GM21423 (cell line): ENCODE results near the gene DPH7.
"Not testable (repeated sequence)": the region's sequence is repeated elsewhere in the genome, so short reads cannot be mapped to it uniquely, and the experiment has no call there.

Experiments used
- ATAC-seq: cut with Tn5 transposase; IDR thresholded peaks from one replicate; pipeline ENCODE4 v1.9.1; 2021; ENCODE audit warnings: mild to moderate bottlenecking, moderate library complexity; ENCODE audit not compliant: unreplicated experiment

The DPH7 gene

DNA sequence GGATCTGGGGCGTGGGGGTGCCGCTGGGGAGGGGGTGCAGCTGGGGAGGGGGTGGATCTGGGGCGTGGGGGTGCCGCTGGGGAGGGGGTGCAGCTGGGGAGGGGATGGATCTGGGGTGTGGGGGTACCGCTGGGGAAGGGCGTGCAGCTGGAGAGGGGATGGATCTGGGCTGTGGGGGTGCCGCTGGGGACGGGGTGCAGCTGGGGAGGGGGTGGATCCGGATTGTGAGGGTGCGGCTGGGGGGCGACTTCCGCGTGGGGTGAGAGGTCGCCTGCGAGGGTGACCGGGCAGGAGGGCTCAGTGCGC lies 27.8 kb downstream of the DPH7 start:
- not testable (repeated sequence) for ATAC-seq

GRCh38 chr9:137550231-137550621 lies 28.5 kb downstream of the DPH7 start, which contains the start of gene PNPLA7:
TSS of gene PNPLA7 (minus strand) at chr9:137550402. CDS start at chr9:137550197, 205 bp downstream.
- ATAC-seq: no peak

DNA sequence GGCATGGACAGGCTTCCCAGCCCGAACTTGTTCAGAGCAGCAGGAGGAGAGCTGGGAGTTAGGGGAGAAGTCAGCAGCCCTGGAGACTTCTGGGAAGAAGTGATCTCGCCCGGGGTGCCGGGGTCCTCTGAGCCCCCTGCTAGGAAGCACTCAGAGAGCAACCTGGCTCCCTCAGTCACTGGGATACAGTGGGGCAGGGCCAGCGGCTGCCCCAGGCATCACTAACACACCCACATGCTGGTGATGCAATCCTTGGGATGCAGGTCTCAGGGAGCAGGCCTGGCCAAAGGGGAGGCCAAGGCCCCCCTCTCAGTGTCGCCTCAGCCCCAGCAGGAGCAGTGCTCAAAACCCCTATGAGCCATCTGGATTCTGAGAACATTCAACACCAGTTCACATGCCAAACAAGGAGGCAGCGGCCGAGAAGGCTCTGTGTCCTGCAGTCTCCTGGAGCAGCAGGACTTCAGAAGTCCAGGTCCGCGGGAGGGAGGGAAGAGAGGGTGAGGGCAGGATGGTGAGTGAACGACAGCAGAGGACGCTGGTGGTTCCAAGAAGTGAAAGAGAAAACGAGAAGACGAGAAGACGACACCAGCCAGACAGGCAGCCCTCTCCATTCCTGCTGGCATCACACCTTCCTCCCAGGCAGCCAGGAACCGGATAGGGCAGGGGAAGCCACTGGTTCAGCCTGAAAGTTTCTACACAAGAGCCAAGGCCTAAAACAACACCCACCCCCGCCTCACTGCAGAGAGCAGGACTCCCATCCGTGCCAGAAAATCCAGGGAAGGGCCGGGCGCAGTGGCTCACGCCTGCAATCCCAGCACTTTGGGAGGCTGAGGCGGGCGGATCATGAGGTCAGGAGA lies 30.8 kb downstream of the DPH7 start:
- ATAC-seq: no peak

DNA sequence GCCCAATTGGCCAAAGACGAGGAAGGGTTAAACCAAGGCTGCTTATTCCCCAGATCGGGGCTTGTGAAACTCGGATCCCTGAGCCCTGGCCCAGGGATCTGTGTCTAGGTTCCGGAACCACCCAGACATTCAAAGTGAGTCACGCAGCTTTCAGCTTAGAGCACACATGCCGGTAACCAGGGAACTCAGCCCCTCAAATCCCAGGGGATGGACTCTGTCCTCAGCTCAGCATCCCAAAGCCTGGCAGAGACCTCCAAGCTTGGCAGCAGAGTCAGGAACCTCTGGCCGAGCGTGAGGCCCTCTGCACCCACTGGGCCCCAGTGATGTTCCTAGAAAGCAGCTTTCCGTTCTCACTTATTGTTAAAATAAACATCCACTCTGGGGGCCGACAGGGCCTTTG lies 33.6 kb downstream of the DPH7 start:
- ATAC-seq: no peak

DNA sequence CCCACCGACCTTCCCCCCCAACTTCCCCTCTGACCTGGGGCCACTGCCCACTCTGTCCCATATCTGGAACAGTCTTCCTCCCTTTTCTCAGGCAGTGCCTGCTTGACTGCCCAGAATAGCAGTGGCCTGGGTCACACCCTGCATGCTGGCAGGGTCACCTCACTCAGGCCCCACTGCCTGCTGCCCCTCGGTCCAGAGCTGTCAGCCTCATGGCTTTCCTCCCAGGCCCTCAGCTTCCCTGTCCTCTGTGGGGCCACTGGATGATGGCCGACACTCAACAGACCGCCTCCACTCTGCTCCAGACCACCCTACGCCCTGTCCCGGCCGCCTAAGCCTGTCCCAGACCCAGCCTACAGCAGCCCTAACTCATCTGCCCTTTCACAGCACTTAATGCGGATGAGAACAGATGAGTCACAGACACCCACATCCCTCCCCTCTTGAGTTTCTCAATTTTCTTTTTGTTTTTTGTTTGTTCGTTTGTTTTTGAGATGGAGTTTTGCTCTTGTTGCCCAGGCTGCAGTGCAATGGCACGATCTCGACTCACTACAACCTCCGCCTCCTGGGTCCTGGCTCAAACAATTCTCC lies 34.5 kb downstream of the DPH7 start:
- no peak for ATAC-seq

DNA sequence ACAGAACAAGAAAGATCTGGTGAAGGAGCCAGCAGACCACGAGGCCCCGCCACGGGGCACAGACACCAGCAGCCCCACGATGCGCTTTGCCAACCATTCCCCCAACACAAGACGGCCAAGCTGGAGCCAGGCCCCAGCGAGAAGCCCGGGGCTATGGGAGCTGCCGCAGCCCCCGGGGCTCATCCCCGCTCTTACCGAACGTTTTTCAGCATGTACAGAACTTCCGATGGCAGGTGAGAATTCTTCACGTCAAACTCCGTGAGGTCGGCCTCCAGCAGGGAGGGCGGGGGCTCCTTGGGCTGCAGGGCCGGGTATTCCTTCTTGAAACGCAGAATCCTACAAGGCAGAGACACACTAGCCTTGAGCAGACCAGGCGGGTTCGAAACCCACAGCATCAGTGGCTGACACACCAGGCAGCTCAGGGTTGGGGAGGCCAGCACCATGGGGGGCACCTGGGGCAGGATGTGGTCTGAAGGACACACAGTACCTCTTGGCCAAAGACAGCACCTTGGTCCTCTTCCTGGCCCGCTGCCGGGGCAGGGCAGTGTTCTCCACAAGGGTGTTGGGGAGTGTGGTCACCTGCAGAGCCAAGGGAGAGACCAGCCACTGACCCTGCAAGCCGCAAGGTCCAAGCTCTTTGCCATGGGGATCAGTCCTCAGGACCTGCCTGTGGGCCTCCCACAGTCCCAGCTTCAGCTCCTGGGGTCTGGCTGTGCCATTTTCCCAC lies 35.3 kb downstream of the DPH7 start:
- no peak for ATAC-seq

DNA sequence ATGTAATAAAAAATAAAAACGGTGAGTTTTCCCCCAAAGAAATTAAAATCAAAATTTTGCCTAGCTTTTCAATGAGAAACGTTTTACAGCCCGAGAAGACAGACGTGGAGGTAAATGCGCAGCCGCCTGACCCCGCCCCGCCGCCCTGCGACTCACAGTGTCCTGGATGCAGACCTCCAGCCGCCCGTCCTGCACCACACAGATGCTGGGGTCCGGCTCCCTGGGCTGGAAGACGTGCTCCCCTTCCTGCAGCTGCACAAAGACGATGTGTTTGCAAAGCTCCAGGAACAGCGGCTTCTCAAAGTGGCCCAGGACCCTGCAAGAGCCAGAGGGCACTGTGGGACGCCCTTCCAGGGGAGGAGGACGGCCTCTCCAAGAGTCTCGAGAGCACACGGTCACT lies 36.2 kb downstream of the DPH7 start:
- no peak for ATAC-seq

- no peak for ATAC-seq
Measured at GRCh38 chr9:137540536-137540935, 38.2 kb downstream of the DPH7 start.

GRCh38 chr9:137538058-137538457 lies 40.7 kb downstream of the DPH7 start:
- no peak for ATAC-seq

GRCh38 chr9:137536594-137537131 lies 42.1 kb downstream of the DPH7 start:
- not testable (repeated sequence) for ATAC-seq

GRCh38 chr9:137535120-137535428 lies 43.7 kb downstream of the DPH7 start:
- ATAC-seq: no peak

GRCh38 chr9:137534256-137535119 lies 44.2 kb downstream of the DPH7 start:
- ATAC-seq: no peak

GRCh38 chr9:137532891-137533468 lies 45.7 kb downstream of the DPH7 start:
- ATAC-seq: not testable (repeated sequence)

GRCh38 chr9:137531099-137531765 lies 47.5 kb downstream of the DPH7 start:
- ATAC-seq: no peak

GRCh38 chr9:137530331-137530730 lies 48.4 kb downstream of the DPH7 start:
- no peak for ATAC-seq

DNA sequence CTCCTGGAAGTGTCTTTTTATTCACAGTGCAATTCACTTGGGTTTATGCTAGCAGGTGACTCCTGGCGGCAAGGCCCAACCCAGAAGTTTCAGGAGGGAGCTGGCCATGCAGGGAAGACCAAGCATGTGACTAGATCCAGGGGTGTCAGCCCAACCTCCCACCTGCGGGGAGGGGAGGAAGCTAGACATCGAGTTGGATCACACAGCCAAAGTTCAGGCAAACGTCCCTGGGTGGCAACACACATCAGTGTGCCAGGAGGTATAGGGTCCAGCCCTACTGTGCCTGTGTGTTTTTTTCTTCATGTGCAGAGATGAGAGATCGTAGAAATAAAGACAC lies 53.8 kb downstream of the DPH7 start:
- no peak for ATAC-seq

DNA sequence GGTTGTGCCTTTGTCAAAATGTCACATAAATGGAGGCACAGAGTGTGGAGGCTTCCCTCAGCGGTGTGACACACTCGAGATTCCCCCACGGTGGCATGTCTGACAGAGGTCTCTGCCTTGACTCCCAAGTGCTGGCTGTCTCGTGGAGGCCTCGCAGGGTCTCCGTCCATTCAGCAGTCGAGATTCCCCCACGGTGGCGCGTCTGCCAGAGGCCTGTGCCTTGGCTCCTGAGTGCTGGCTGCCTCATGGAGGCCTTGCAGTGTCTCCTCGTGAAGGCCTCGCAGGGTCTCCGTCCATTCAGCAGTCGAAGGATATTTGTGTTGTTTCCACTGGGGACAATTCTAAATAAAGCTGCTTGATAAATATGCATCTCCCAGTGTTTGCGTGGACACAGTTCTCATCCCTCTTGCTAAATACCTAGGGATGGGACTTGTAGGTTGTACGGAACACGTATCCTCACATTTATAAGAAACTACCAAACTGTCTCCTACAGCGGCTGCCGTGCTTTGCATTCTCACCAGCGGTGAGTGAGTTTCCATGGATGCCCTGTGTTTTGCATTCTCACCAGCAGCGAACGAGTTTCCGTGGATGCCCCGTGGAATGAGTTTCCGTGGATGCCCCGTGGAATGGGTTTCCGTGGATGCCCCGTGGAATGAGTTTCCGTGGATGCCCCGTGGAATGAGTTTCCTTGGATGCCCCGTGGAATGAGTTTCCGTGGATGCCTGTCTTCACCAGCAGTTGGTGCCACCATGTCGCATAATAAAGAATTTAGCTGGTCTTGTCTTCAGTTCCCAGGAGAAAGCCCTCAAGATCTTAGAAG lies 54.4 kb downstream of the DPH7 start:
- ATAC-seq: no peak

DNA sequence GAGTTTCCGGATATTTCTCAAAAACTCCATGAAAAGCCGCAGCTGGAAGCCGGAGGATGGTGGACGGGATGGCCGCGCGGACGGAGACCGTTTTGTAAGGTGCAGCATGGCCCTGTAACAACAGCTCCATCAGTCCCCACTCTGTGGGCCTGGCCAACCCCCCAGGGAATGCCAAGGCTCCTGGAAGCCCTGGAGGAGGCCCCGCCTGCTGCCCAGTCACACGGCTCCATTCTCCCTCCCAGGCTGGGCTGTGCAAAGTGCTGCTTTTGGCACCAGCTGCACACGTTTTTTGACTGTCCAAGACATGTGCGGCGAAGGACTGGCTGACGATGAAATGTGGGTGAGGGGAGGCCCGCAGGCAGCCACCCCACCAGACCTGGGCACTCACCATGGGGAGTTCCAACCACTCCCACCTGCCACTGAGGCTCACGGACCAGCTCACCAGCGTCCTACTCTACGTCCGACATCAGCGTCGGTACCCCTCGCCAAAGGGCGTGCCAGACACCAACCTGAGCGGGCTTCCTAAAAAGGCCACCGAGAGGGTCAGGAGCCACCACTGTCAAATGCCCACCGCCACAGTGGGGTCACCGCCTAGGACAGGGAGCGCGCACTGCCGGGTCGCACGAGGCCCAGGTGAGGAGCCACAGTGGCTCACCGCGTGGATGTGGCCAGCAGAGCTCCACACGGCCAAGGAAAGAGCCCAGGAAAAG lies 55.8 kb downstream of the DPH7 start:
- no peak for ATAC-seq
